ENCODE data around the gene C15orf62. TPM values are rescaled to one million over a fixed set of nuclear protein-coding genes. Genes with fewer than 3 reads are reported as not detected.

C15orf62 gene
- total RNA-seq = under 1 TPM in 2 of 4 donors, not detected in 2; 0.66 to 0.85 TPM

- no peak for TF ChIP-seq CTCF (IDR thresholded peaks at IDR 0.05; ENCODE audit: low read depth)
Observed at GRCh38 chr15:40769274-40770146, at the start of gene C15orf62. Gene C15orf62, plus strand, starts transcription at chr15:40769980. Its CDS starts 516 bp downstream, at chr15:40770496.

- no peak for TF ChIP-seq CTCF (IDR thresholded peaks at IDR 0.05; ENCODE audit: low read depth)
Observed at GRCh38 chr15:40721701-40722100, 48.1 kb upstream of the C15orf62 start.

GRCh38 chr15:40722354-40722753, 47.4 kb upstream of the C15orf62 start:
- no peak for TF ChIP-seq CTCF (IDR thresholded peaks at IDR 0.05; ENCODE audit: low read depth)

- no peak for TF ChIP-seq CTCF (IDR thresholded peaks at IDR 0.05; ENCODE audit: low read depth)
Observed at GRCh38 chr15:40722934-40723333, 46.8 kb upstream of the C15orf62 start.

GRCh38 chr15:40723919-40724318, 45.9 kb upstream of the C15orf62 start:
- no peak for TF ChIP-seq CTCF (IDR thresholded peaks at IDR 0.05; ENCODE audit: low read depth)

- TF ChIP-seq CTCF (IDR thresholded peaks at IDR 0.05; ENCODE audit: low read depth) = no peak
Observed at GRCh38 chr15:40731034-40731433, 38.7 kb upstream of the C15orf62 start.

GRCh38 chr15:40736575-40736974, 33.2 kb upstream of the C15orf62 start:
- no peak for TF ChIP-seq CTCF (IDR thresholded peaks at IDR 0.05; ENCODE audit: low read depth)

All from subcutaneous adipose tissue (tissue), 4 donors.